Activated naive CD4-positive, alpha-beta T cell treated with anti-CD3 and anti-CD28 coated beads for 36 hours (primary cell): ENCODE measurements around the gene FMN2. TPM values are rescaled to one million over a fixed set of nuclear protein-coding genes. Genes with fewer than 3 reads are reported as not detected.

Source experiments
- CTCF ChIA-PET: fragments of 350-600 bp; sonication (Branson Sonifier 250); formaldehyde crosslinking; loops from one replicate; lab custom pipeline; 2021; ENCODE audit warnings: antibody characterized with exemption; lab: Charles Lee
- DNase-seq: peaks from one replicate; pipeline ENCODE4 v3.0.0-alpha.2; 2020
- H3K27ac Mint-ChIP-seq: one replicate; pipeline ENCODE4 v1.8.0; 2021; ENCODE audit warnings: mild to moderate bottlenecking, mixed read lengths
- H3K27me3 Mint-ChIP-seq: one replicate; pipeline ENCODE4 v1.8.0; 2021; ENCODE audit warnings: low read depth, mixed read lengths
- H3K36me3 Mint-ChIP-seq: one replicate; pipeline ENCODE4 v1.8.0; 2021; ENCODE audit warnings: low read depth, mixed read lengths
- H3K4me1 Mint-ChIP-seq: one replicate; pipeline ENCODE4 v1.8.0; 2021; ENCODE audit warnings: low read depth, mixed read lengths
- H3K4me3 Mint-ChIP-seq: one replicate; pipeline ENCODE4 v1.8.0; 2021; ENCODE audit warnings: mild to moderate bottlenecking, moderate library complexity, mixed read lengths
- H3K9me3 Mint-ChIP-seq: one replicate; pipeline ENCODE4 v1.8.0; 2021; ENCODE audit warnings: mixed read lengths
- intact Hi-C: fragments of 100-400 bp; cut with micrococcal nuclease; formaldehyde crosslinking; loops from one replicate; pipeline ENCODE4 v1.15.1; 2023
- total RNA-seq, 2 experiments: library from RNA; stranded (reverse); gene quantifications; one replicate each; pipeline ENCODE4 v1.2.3, GENCODE V29; 2021

Gene FMN2
- total RNA-seq, 2 experiments from 2014 or later: not detected

- H3K36me3 Mint-ChIP-seq: no peaks in the 10 kb centered on the region
- no peak for DNase-seq
- CTCF ChIA-PET: interaction anchor here (0.7 kb wide), 1 partner anchor 185 kb away, joined by 3 read pairs; no protein-coding TSS in a partner anchor
- H3K27me3 Mint-ChIP-seq: no peaks in the 10 kb centered on the region
- intact Hi-C loops: no loop called here
- H3K4me1 Mint-ChIP-seq: no peaks in the 10 kb centered on the region
- no peak overlapping the region for H3K27ac Mint-ChIP-seq
- no peak overlapping the region for H3K4me3 Mint-ChIP-seq
- no peaks in the 10 kb centered on the region for H3K9me3 Mint-ChIP-seq
Measured at GRCh38 chr1:240343045-240343444, 251.4 kb downstream of the FMN2 start.

GRCh38 chr1:240343966-240344365, 252.3 kb downstream of the FMN2 start:
- intact Hi-C loops: no loop called here
- no peak overlapping the region for H3K4me3 Mint-ChIP-seq

GRCh38 chr1:240344918-240345317, 253.2 kb downstream of the FMN2 start:
- no peaks in the 10 kb centered on the region for H3K36me3 Mint-ChIP-seq
- H3K9me3 Mint-ChIP-seq: no peaks in the 10 kb centered on the region
- DNase-seq: no peak
- no peaks in the 10 kb centered on the region for H3K27me3 Mint-ChIP-seq
- no peak overlapping the region for H3K27ac Mint-ChIP-seq
- no peaks in the 10 kb centered on the region for H3K4me1 Mint-ChIP-seq
- CTCF ChIA-PET: no interaction called here
- intact Hi-C loops: no loop called here
- no peak overlapping the region for H3K4me3 Mint-ChIP-seq

More at GRCh38 chr1:240343966-240344365, 252.3 kb downstream of the FMN2 start:
- Mint-ChIP-seq H3K27ac (no peak overlapping the region), H3K36me3 (no peaks in the 10 kb centered on the region), H3K27me3 (no peaks in the 10 kb centered on the region), H3K4me1 (no peaks in the 10 kb centered on the region), H3K9me3 (no peaks in the 10 kb centered on the region)
- CTCF ChIA-PET: no interaction called here
- DNase-seq: no peak

- DNase-seq: no peak
- Mint-ChIP-seq H3K27ac (no peak overlapping the region), H3K27me3 (peaks cover 3% of the 10 kb centered on the region), H3K36me3 (no peaks in the 10 kb centered on the region), H3K4me3 (no peak overlapping the region), H3K9me3 (peaks cover 2% of the 10 kb centered on the region), H3K4me1 (no peaks in the 10 kb centered on the region)
- CTCF ChIA-PET: no interaction called here
- intact Hi-C loops: no loop called here
Measured at GRCh38 chr1:240349695-240350094, 258.0 kb downstream of the FMN2 start.

- no peak for DNase-seq
- no peaks in the 10 kb centered on the region for H3K36me3 Mint-ChIP-seq
- CTCF ChIA-PET: no interaction called here
- peaks cover 2% of the 10 kb centered on the region for H3K9me3 Mint-ChIP-seq
- H3K27me3 Mint-ChIP-seq: peaks cover 3% of the 10 kb centered on the region
- no peak overlapping the region for H3K4me3 Mint-ChIP-seq
- no peak overlapping the region for H3K27ac Mint-ChIP-seq
- intact Hi-C loops: no loop called here
- no peaks in the 10 kb centered on the region for H3K4me1 Mint-ChIP-seq
Measured at GRCh38 chr1:240350910-240351331, 259.2 kb downstream of the FMN2 start.

GRCh38 chr1:240351690-240352089, 260.0 kb downstream of the FMN2 start:
- intact Hi-C loops: no loop called here
- CTCF ChIA-PET: no interaction called here
- H3K4me3 Mint-ChIP-seq: no peak overlapping the region
- peaks cover 2% of the 10 kb centered on the region for H3K9me3 Mint-ChIP-seq
- H3K27ac Mint-ChIP-seq: no peak overlapping the region
- no peak for DNase-seq
- no peaks in the 10 kb centered on the region for H3K36me3 Mint-ChIP-seq
- peaks cover 3% of the 10 kb centered on the region for H3K27me3 Mint-ChIP-seq
- H3K4me1 Mint-ChIP-seq: no peaks in the 10 kb centered on the region

- Mint-ChIP-seq H3K27me3 (peaks cover 3% of the 10 kb centered on the region), H3K4me1 (no peaks in the 10 kb centered on the region), H3K27ac (no peak overlapping the region), H3K4me3 (no peak overlapping the region), H3K36me3 (no peaks in the 10 kb centered on the region), H3K9me3 (peaks cover 2% of the 10 kb centered on the region)
- intact Hi-C loops: no loop called here
- no peak for DNase-seq
- CTCF ChIA-PET: no interaction called here
Measured at GRCh38 chr1:240352769-240353168, 261.1 kb downstream of the FMN2 start.

GRCh38 chr1:240356568-240356967, 264.9 kb downstream of the FMN2 start:
- Mint-ChIP-seq H3K9me3 (peaks cover 3% of the 10 kb centered on the region), H3K27me3 (no peaks in the 10 kb centered on the region), H3K4me1 (no peaks in the 10 kb centered on the region), H3K27ac (no peak overlapping the region), H3K36me3 (no peaks in the 10 kb centered on the region), H3K4me3 (no peak overlapping the region)
- no peak for DNase-seq
- CTCF ChIA-PET: no interaction called here
- intact Hi-C loops: no loop called here

GRCh38 chr1:240362046-240362445, 270.4 kb downstream of the FMN2 start:
- no peak overlapping the region for H3K4me3 Mint-ChIP-seq
- H3K27ac Mint-ChIP-seq: no peak overlapping the region
- DNase-seq: no peak
- CTCF ChIA-PET: no interaction called here
- H3K27me3 Mint-ChIP-seq: no peaks in the 10 kb centered on the region
- no peaks in the 10 kb centered on the region for H3K36me3 Mint-ChIP-seq
- H3K4me1 Mint-ChIP-seq: no peaks in the 10 kb centered on the region
- H3K9me3 Mint-ChIP-seq: peaks cover 3% of the 10 kb centered on the region
- intact Hi-C loops: no loop called here

- H3K4me3 Mint-ChIP-seq: no peak overlapping the region
- no peaks in the 10 kb centered on the region for H3K36me3 Mint-ChIP-seq
- H3K9me3 Mint-ChIP-seq: peaks cover 3% of the 10 kb centered on the region
- H3K27ac Mint-ChIP-seq: no peak overlapping the region
- H3K4me1 Mint-ChIP-seq: no peaks in the 10 kb centered on the region
- intact Hi-C loops: no loop called here
- H3K27me3 Mint-ChIP-seq: no peaks in the 10 kb centered on the region
- CTCF ChIA-PET: no interaction called here
- no peak for DNase-seq
Measured at GRCh38 chr1:240362826-240363225, 271.1 kb downstream of the FMN2 start.

- intact Hi-C loops: no loop called here
- CTCF ChIA-PET: no interaction called here
- Mint-ChIP-seq H3K27ac (no peak overlapping the region), H3K27me3 (no peaks in the 10 kb centered on the region), H3K4me3 (no peak overlapping the region), H3K9me3 (peaks cover 3% of the 10 kb centered on the region), H3K4me1 (no peaks in the 10 kb centered on the region), H3K36me3 (no peaks in the 10 kb centered on the region)
- DNase-seq: no peak
Measured at GRCh38 chr1:240363315-240363714, 271.6 kb downstream of the FMN2 start.

GRCh38 chr1:240363914-240364313, 272.2 kb downstream of the FMN2 start:
- Mint-ChIP-seq H3K9me3 (peaks cover 3% of the 10 kb centered on the region), H3K4me1 (no peaks in the 10 kb centered on the region), H3K27ac (no peak overlapping the region), H3K36me3 (no peaks in the 10 kb centered on the region), H3K27me3 (no peaks in the 10 kb centered on the region), H3K4me3 (no peak overlapping the region)
- no peak for DNase-seq
- CTCF ChIA-PET: no interaction called here
- intact Hi-C loops: no loop called here

GRCh38 chr1:240366636-240367035, 275.0 kb downstream of the FMN2 start:
- no peaks in the 10 kb centered on the region for H3K9me3 Mint-ChIP-seq
- no peak for DNase-seq
- intact Hi-C loops: no loop called here
- H3K27ac Mint-ChIP-seq: no peak overlapping the region
- H3K36me3 Mint-ChIP-seq: no peaks in the 10 kb centered on the region
- no peak overlapping the region for H3K4me3 Mint-ChIP-seq
- H3K4me1 Mint-ChIP-seq: no peaks in the 10 kb centered on the region
- no peaks in the 10 kb centered on the region for H3K27me3 Mint-ChIP-seq
- CTCF ChIA-PET: no interaction called here

GRCh38 chr1:240385551-240385950, 293.9 kb downstream of the FMN2 start:
- peaks cover 1% of the 10 kb centered on the region for H3K36me3 Mint-ChIP-seq
- H3K4me3 Mint-ChIP-seq: no peak overlapping the region
- intact Hi-C loops: no loop called here
- no peaks in the 10 kb centered on the region for H3K4me1 Mint-ChIP-seq
- H3K27me3 Mint-ChIP-seq: no peaks in the 10 kb centered on the region
- no peak overlapping the region for H3K27ac Mint-ChIP-seq
- CTCF ChIA-PET: no interaction called here
- peaks cover 5% of the 10 kb centered on the region for H3K9me3 Mint-ChIP-seq
- no peak for DNase-seq
